DND-41 (cell line): ENCODE data around the gene TRAPPC10.
A peak's percentile ranks its signal among the peaks of the same experiment; 100 is the strongest.

ENCODE experiments used
- ATAC-seq: fragments of 200-7000 bp; cut with Tn5 transposase; 3 replicates; pipeline ENCODE4 v1.9.1; 2021; ENCODE audit warnings: low read depth; ENCODE audit not compliant: insufficient read depth
- DNase-seq: peaks from one replicate; pipeline ENCODE4 v3.0.0-alpha.2; 2020
- H2AFZ ChIP-seq: 2 replicates; pipeline ENCODE4 v1.6.0; 2012; ENCODE audit warnings: low read depth, low read length
- H3K27ac ChIP-seq: 2 replicates; pipeline ENCODE4 v1.5.1; 2012; ENCODE audit warnings: low read length, inconsistent platforms
- H3K27me3 ChIP-seq: fragments of 200-600 bp; sonication (generic); 2 replicates; pipeline ENCODE4 v1.6.0; 2012; ENCODE audit warnings: low read length, mild to moderate bottlenecking, inconsistent platforms; ENCODE audit not compliant: insufficient read depth, poor library complexity
- H3K36me3 ChIP-seq: 2 replicates; pipeline ENCODE4 v1.5.1; 2012; ENCODE audit warnings: low read length, inconsistent platforms; ENCODE audit not compliant: insufficient read depth
- H3K4me1 ChIP-seq: 2 replicates; pipeline ENCODE4 v1.5.1; 2012; ENCODE audit warnings: mild to moderate bottlenecking, low read length; ENCODE audit not compliant: insufficient read depth
- H3K4me2 ChIP-seq: 2 replicates; pipeline ENCODE4 v1.6.0; 2012; ENCODE audit warnings: mild to moderate bottlenecking, moderate library complexity, low read length, inconsistent platforms; ENCODE audit not compliant: insufficient read depth
- H3K4me3 ChIP-seq, 2 experiments: fragments of 200-600 bp in 1 of 2; shearing (Covaris generic) in 1 of 2; 2 replicates each; pipeline ENCODE4 v1.5.1; 2012 to 2016; ENCODE audit warnings: inconsistent platforms in 2 of 2, low read length in 2 of 2, mild to moderate bottlenecking in 2 of 2, low read depth in 1 of 2, moderate library complexity in 1 of 2
- H3K79me2 ChIP-seq: 2 replicates; pipeline ENCODE4 v1.6.0; 2012; ENCODE audit warnings: low read length, inconsistent platforms; ENCODE audit not compliant: insufficient read depth
- H3K9ac ChIP-seq: 2 replicates; pipeline ENCODE4 v1.6.0; 2012; ENCODE audit warnings: low read depth, mild to moderate bottlenecking, inconsistent platforms, low read length, moderate library complexity
- H3K9me3 ChIP-seq: 2 replicates; pipeline ENCODE4 v1.5.1; 2012; ENCODE audit warnings: low read length, moderate library complexity, mild to moderate bottlenecking, inconsistent platforms; ENCODE audit not compliant: insufficient read depth, severe bottlenecking
- H4K20me1 ChIP-seq: 2 replicates; pipeline ENCODE4 v1.6.0; 2012; ENCODE audit warnings: low read length; ENCODE audit not compliant: insufficient read depth
- CTCF ChIP-seq: IDR thresholded peaks from 2 replicates; pipeline ENCODE4 v1.5.1; 2012; ENCODE audit warnings: borderline replicate concordance, low read length, moderate library complexity, mild to moderate bottlenecking; ENCODE audit not compliant: poor library complexity, severe bottlenecking; ENCODE audit errors: extremely low read depth
- EZH2 ChIP-seq: IDR thresholded peaks from 3 replicates; pipeline ENCODE4 v1.6.1; 2012; ENCODE audit warnings: borderline replicate concordance, low read depth, mild to moderate bottlenecking, moderate library complexity, low read length, inconsistent platforms; ENCODE audit not compliant: severe bottlenecking

Gene TRAPPC10

GRCh38 chr21:44011579-44012473 lies at the start of gene TRAPPC10:
Gene TRAPPC10, plus strand, starts transcription at chr21:44012309. Its CDS starts 185 bp downstream, at chr21:44012494.
- Histone ChIP-seq H2AFZ (peak within 1 kb of the TSS; percentile 70), H3K36me3 (no peaks in the 10 kb centered on the region), H3K27ac (peak within 1 kb of the TSS; percentile 89), H3K4me1 (peaks cover 43% of the 10 kb centered on the region), H3K79me2 (peaks cover 59% of the 10 kb centered on the region), H3K9me3 (no peaks in the 10 kb centered on the region), H3K4me2 (peak within 1 kb of the TSS; percentile 75), H3K9ac (peak within 1 kb of the TSS; percentile 98), H3K27me3 (no peaks in the 10 kb centered on the region), H4K20me1 (peaks cover 28% of the 10 kb centered on the region; the same call in 1 of the 2 replicates), H3K4me3 (peak within 1 kb of the TSS; percentile 54 to 77)
- no peak for TF ChIP-seq CTCF
- peak; percentile 83 for DNase-seq
- ATAC-seq: peak; percentile 67

GRCh38 chr21:43965911-43966585 lies 46.1 kb upstream of the TRAPPC10 start:
- DNase-seq (no peak), ATAC-seq (no peak)
- Histone ChIP-seq H3K36me3 (peaks cover 72% of the 10 kb centered on the region), H3K9me3 (no peaks in the 10 kb centered on the region), H2AFZ (no peak overlapping the region), H3K4me3 (no peak overlapping the region), H3K9ac (no peak overlapping the region), H3K4me2 (no peak overlapping the region), H3K4me1 (no peaks in the 10 kb centered on the region), H4K20me1 (peaks cover 25% of the 10 kb centered on the region), H3K79me2 (peaks cover 3% of the 10 kb centered on the region; the same call in 1 of the 2 replicates), H3K27me3 (no peaks in the 10 kb centered on the region), H3K27ac (no peak overlapping the region)
- TF ChIP-seq CTCF: no peak
- no peak for TF ChIP-seq EZH2

- ATAC-seq: no peak
- Histone ChIP-seq H3K36me3 (peaks cover 74% of the 10 kb centered on the region), H3K27ac (no peak overlapping the region), H3K4me2 (no peak overlapping the region), H3K4me3 (no peak overlapping the region), H3K27me3 (no peaks in the 10 kb centered on the region), H3K4me1 (no peaks in the 10 kb centered on the region), H3K9ac (no peak overlapping the region), H2AFZ (no peak overlapping the region), H4K20me1 (peaks cover 18% of the 10 kb centered on the region), H3K79me2 (peaks cover 3% of the 10 kb centered on the region; the same call in 1 of the 2 replicates), H3K9me3 (no peaks in the 10 kb centered on the region)
- TF ChIP-seq CTCF (no peak), EZH2 (no peak)
- no peak for DNase-seq
Measured at GRCh38 chr21:43966946-43967512, 45.1 kb upstream of the TRAPPC10 start.
